GM23338 (cell line): ENCODE measurements around the gene OR51T1. TPM values are rescaled to one million over a fixed set of nuclear protein-coding genes. Genes with fewer than 3 reads are reported as not detected.

Experiments used
- ATAC-seq: fragments of 200-7000 bp; cut with Tn5 transposase; 3 replicates; pipeline ENCODE4 v1.9.1; 2020
- DNase-seq: peaks from one replicate; pipeline ENCODE4 v3.0.0-alpha.2; 2015; ENCODE audit warnings: low spot score
- H2AFZ ChIP-seq: fragments of 200-600 bp; sonication (generic); 2 replicates; pipeline ENCODE4 v1.8.0; 2016; ENCODE audit warnings: antibody characterized with exemption, mild to moderate bottlenecking, moderate library complexity
- H3F3A ChIP-seq: fragments of 200-600 bp; sonication (generic); replicated peaks from 2 replicates; pipeline ENCODE4 v1.8.0; 2017; ENCODE audit warnings: antibody characterized with exemption, mixed run types, low read depth
- H3K27ac ChIP-seq: fragments of 200-600 bp; sonication (generic); 2 replicates; pipeline ENCODE4 v1.6.1; 2016; ENCODE audit warnings: low read depth
- H3K27me3 ChIP-seq: fragments of 200-600 bp; sonication (generic); 2 replicates; pipeline ENCODE4 v1.8.0; 2016; ENCODE audit warnings: mild to moderate bottlenecking, mixed run types, moderate library complexity; ENCODE audit not compliant: insufficient read depth
- H3K36me3 ChIP-seq: fragments of 200-600 bp; sonication (generic); 2 replicates; pipeline ENCODE4 v1.8.0; 2016; ENCODE audit warnings: mild to moderate bottlenecking; ENCODE audit not compliant: insufficient read depth
- H3K4me1 ChIP-seq: fragments of 200-600 bp; sonication (generic); 2 replicates; pipeline ENCODE4 v1.8.0; 2016; ENCODE audit warnings: mild to moderate bottlenecking, moderate library complexity; ENCODE audit not compliant: insufficient read depth
- H3K4me2 ChIP-seq: fragments of 200-600 bp; sonication (generic); 2 replicates; pipeline ENCODE4 v1.7.1; 2017; ENCODE audit warnings: mixed run types
- H3K4me3 ChIP-seq: fragments of 200-600 bp; sonication (generic); 2 replicates; pipeline ENCODE4 v1.6.1; 2016; ENCODE audit warnings: mixed run types
- H3K79me2 ChIP-seq: fragments of 200-600 bp; sonication (generic); replicated peaks from 2 replicates; pipeline ENCODE4 v1.8.0; 2017; ENCODE audit warnings: mild to moderate bottlenecking; ENCODE audit not compliant: insufficient read depth
- H3K9me2 ChIP-seq: fragments of 200-600 bp; sonication (generic); 2 replicates; pipeline ENCODE4 v1.8.0; 2017; ENCODE audit not compliant: insufficient read depth
- H4K20me1 ChIP-seq: fragments of 200-600 bp; sonication (generic); replicated peaks from 2 replicates; pipeline ENCODE4 v1.8.0; 2017; ENCODE audit warnings: mild to moderate bottlenecking; ENCODE audit not compliant: insufficient read depth
- H3K27ac Mint-ChIP-seq: 2 replicates; pipeline ENCODE4 v1.8.0; 2020; ENCODE audit warnings: inconsistent platforms, mild to moderate bottlenecking, moderate library complexity, mixed read lengths
- H3K27me3 Mint-ChIP-seq: 3 replicates; pipeline ENCODE4 v1.8.0; 2022; ENCODE audit warnings: low read depth, mild to moderate bottlenecking, moderate library complexity, mixed read lengths, inconsistent platforms; ENCODE audit not compliant: insufficient read depth, poor library complexity
- H3K36me3 Mint-ChIP-seq: 3 replicates; pipeline ENCODE4 v1.8.0; 2021; ENCODE audit warnings: low read depth, mild to moderate bottlenecking, inconsistent platforms, moderate library complexity, mixed read lengths
- H3K4me1 Mint-ChIP-seq: 3 replicates; pipeline ENCODE4 v1.8.0; 2020; ENCODE audit warnings: mild to moderate bottlenecking, inconsistent platforms, mixed read lengths
- H3K4me3 Mint-ChIP-seq: 3 replicates; pipeline ENCODE4 v1.8.0; 2021; ENCODE audit warnings: moderate library complexity, mild to moderate bottlenecking, inconsistent platforms, mixed read lengths
- H3K9me3 Mint-ChIP-seq: 3 replicates; pipeline ENCODE4 v1.8.0; 2020; ENCODE audit warnings: moderate library complexity, mild to moderate bottlenecking, inconsistent platforms, mixed read lengths
- CTCF ChIP-seq, 2 experiments: fragments of 200-600 bp in 1 of 2; sonication (generic) in 1 of 2; conservative IDR thresholded peaks; 2 replicates each; pipeline versions ENCODE4 v1.5.1 to v1.6.1; 2016 to 2017; ENCODE audit warnings: antibody characterized with exemption in 2 of 2, low read depth in 2 of 2, mild to moderate bottlenecking in 2 of 2, moderate library complexity in 1 of 2
- ETS1 ChIP-seq: IDR thresholded peaks from 2 replicates; pipeline ENCODE4 v1.6.1; 2016; ENCODE audit warnings: antibody characterized with exemption
- EZH2 ChIP-seq: fragments of 200-600 bp; sonication (generic); IDR thresholded peaks from one replicate; pipeline ENCODE4 v1.8.0; 2017; ENCODE audit warnings: antibody characterized with exemption, mild to moderate bottlenecking, low read depth; ENCODE audit not compliant: unreplicated experiment
- EZH2phosphoT487 ChIP-seq: fragments of 200-600 bp; sonication (generic); IDR thresholded peaks from one replicate; pipeline ENCODE4 v1.8.1; 2018; ENCODE audit warnings: antibody characterized with exemption; ENCODE audit not compliant: unreplicated experiment
- JUNB ChIP-seq: IDR thresholded peaks from one replicate; pipeline ENCODE4 v1.6.1; 2016; ENCODE audit warnings: antibody characterized with exemption; ENCODE audit not compliant: unreplicated experiment
- POLR2AphosphoS5 ChIP-seq: IDR thresholded peaks from 2 replicates; pipeline ENCODE4 v1.6.1; 2016; ENCODE audit warnings: antibody characterized with exemption, low read depth
- REST ChIP-seq: IDR thresholded peaks from one replicate; pipeline ENCODE4 v1.6.1; 2018; ENCODE audit warnings: antibody characterized with exemption; ENCODE audit not compliant: unreplicated experiment
- STAT1 ChIP-seq: IDR thresholded peaks from one replicate; pipeline ENCODE4 v1.6.1; 2016; ENCODE audit warnings: antibody characterized with exemption; ENCODE audit not compliant: unreplicated experiment
- ZNF114 ChIP-seq: fragments of 250-450 bp; sonication (Bioruptor Pico); IDR thresholded peaks from 2 replicates; pipeline ENCODE4 v1.5.0; 2020; ENCODE audit warnings: mild to moderate bottlenecking, moderate library complexity
- ZNF331 ChIP-seq: fragments of 250-450 bp; sonication (Bioruptor Pico); IDR thresholded peaks from 2 replicates; pipeline ENCODE4 v1.5.0; 2020; ENCODE audit warnings: low read depth, mild to moderate bottlenecking, moderate library complexity
- polyA plus RNA-seq: library from polyadenylated mRNA; unstranded; fragments of >200 nt; fragmentation: Nextera tagmentation; extraction: Ambion mirVana; gene quantifications from 2 replicates; pipeline ENCODE4 v1.2.1, GENCODE V29; 2016
- total RNA-seq: library from RNA; depleted of rRNA; stranded (reverse); fragments of >200 nt; shearing (Covaris generic); gene quantifications from 2 replicates; pipeline ENCODE4 v1.2.3, GENCODE V29; 2014

The OR51T1 gene
- total and polyA plus RNA-seq, 2 experiments from 2014 or later: not detected

GRCh38 chr11:4891996-4892640, 10.4 kb downstream of the OR51T1 start (continued):
- TF ChIP-seq REST: no peak
- TF ChIP-seq ZNF331 (CRISPR knock-in tag): no peak
- no peak for TF ChIP-seq STAT1
- no peak for TF ChIP-seq CTCF (conservative IDR thresholded peaks at IDR 0.05; ENCODE audit: low read depth in 2 of 2)
- TF ChIP-seq JUNB: no peak

GRCh38 chr11:4903484-4903883, 21.8 kb downstream of the OR51T1 start, which contains the start of gene OR51A7:
OR51A7 (plus strand) TSS chr11:4903783; CDS start chr11:4907370, 3,587 bp downstream.
- Histone ChIP-seq H3K79me2 (no peaks in the 10 kb centered on the region), H3K27me3 (no peaks in the 10 kb centered on the region), H3K4me3 (no peak within 1 kb of the TSS), H3F3A (no peaks in the 10 kb centered on the region), H3K4me1 (no peaks in the 10 kb centered on the region), H2AFZ (no peak within 1 kb of the TSS), H3K4me2 (no peak within 1 kb of the TSS), H3K27ac (no peak within 1 kb of the TSS), H4K20me1 (no peaks in the 10 kb centered on the region), H3K9me2 (no peaks in the 10 kb centered on the region), H3K36me3 (no peaks in the 10 kb centered on the region)
- Mint-ChIP-seq H3K27me3 (no peaks in the 10 kb centered on the region), H3K4me3 (no peak within 1 kb of the TSS), H3K9me3 (no peaks in the 10 kb centered on the region), H3K36me3 (no peaks in the 10 kb centered on the region), H3K4me1 (no peaks in the 10 kb centered on the region; the same call in 2 of the 3 replicates), H3K27ac (no peak within 1 kb of the TSS)
- ATAC-seq (no peak), DNase-seq (no peak)
- TF ChIP-seq REST: no peak
- no peak for TF ChIP-seq ETS1
- TF ChIP-seq EZH2phosphoT487: no peak
- no peak for TF ChIP-seq STAT1
- TF ChIP-seq EZH2: no peak
- TF ChIP-seq JUNB: no peak
- TF ChIP-seq POLR2AphosphoS5: no peak
- no peak for TF ChIP-seq ZNF114 (CRISPR knock-in tag)
